ENCODE measurements around the gene DMXL2.
A peak's percentile ranks its signal among the peaks of the same experiment; 100 is the strongest.
"Not testable (repeated sequence)": the region's sequence is repeated elsewhere in the genome, so short reads cannot be mapped to it uniquely, and the experiment has no call there.

Gene DMXL2

GRCh38 chr15:51621155-51621765 is 1.3 kb downstream of the DMXL2 start:
- TF ChIP-seq, protein P1, sequence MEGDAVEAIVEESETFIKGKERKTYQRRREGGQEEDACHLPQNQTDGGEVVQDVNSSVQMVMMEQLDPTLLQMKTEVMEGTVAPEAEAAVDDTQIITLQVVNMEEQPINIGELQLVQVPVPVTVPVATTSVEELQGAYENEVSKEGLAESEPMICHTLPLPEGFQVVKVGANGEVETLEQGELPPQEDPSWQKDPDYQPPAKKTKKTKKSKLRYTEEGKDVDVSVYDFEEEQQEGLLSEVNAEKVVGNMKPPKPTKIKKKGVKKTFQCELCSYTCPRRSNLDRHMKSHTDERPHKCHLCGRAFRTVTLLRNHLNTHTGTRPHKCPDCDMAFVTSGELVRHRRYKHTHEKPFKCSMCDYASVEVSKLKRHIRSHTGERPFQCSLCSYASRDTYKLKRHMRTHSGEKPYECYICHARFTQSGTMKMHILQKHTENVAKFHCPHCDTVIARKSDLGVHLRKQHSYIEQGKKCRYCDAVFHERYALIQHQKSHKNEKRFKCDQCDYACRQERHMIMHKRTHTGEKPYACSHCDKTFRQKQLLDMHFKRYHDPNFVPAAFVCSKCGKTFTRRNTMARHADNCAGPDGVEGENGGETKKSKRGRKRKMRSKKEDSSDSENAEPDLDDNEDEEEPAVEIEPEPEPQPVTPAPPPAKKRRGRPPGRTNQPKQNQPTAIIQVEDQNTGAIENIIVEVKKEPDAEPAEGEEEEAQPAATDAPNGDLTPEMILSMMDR (conservative IDR thresholded peaks at IDR 0.05), result no peak
- H3K27ac ChIP-seq, result peak overlapping the region; percentile 89

- TF ChIP-seq, protein P1 (conservative IDR thresholded peaks at IDR 0.05), result no peak
- peak overlapping the region; percentile 89; the same call in 1 of the 2 replicates for H3K27ac ChIP-seq
These were observed 1.9 kb downstream of the DMXL2 start for GRCh38 chr15:51620641-51621040.

DNA sequence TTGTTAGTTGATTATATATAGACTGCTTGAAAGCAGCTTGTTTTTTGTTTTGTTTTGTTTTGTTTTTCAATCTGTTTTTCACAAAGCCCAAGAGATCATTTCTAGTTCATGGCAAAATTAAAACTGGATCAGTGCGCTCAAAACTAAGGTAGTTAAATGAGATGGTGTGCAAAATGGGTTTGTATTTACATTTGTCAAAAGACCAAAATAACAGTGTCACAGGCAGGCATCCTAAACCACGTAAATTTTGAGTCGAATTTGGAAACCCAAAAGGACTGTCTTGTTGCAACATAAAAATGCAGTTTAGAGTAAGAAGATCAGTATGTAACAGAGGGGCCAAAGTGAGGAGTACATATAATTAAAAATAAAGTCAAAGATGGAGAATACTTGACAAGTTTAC is 2.4 kb downstream of the DMXL2 start:
- TF ChIP-seq, protein P1 (conservative IDR thresholded peaks at IDR 0.05), result no peak

GRCh38 chr15:51619331-51620035 is 3.1 kb downstream of the DMXL2 start:
- no peak overlapping the region for H3K27ac ChIP-seq
- TF ChIP-seq, protein P1 (conservative IDR thresholded peaks at IDR 0.05), result no peak

More for the DNA sequence above, 2.4 kb downstream of the DMXL2 start:
- no peak overlapping the region for H3K27ac ChIP-seq

DNA sequence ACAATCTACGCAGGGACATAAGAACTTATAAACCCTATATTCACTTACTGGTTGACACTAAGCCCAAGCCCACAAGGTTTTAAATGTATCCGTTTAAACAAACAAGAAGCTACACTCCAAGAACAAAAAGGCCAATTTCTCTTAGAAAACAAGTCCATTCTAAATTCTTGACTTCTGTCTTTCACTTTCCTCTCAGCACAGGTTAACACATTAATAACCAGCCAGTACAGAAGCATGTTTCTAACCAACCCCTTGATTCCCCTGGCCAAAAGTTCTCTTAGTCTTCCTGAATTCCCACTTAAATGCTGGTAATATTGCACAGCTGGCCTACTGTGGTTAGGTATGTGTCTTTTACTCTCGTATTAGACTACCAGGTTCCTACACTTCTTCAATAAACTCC is 4.7 kb downstream of the DMXL2 start:
- TF ChIP-seq, protein P1 (conservative IDR thresholded peaks at IDR 0.05), result no peak
- H3K27ac ChIP-seq, result no peak overlapping the region

GRCh38 chr15:51613951-51614350 is 8.6 kb downstream of the DMXL2 start:
- TF ChIP-seq, protein P1 (conservative IDR thresholded peaks at IDR 0.05), result no peak
- no peak overlapping the region for H3K27ac ChIP-seq

GRCh38 chr15:51612669-51613068 is 9.9 kb downstream of the DMXL2 start:
- H3K27ac ChIP-seq, result not testable (repeated sequence)

DNA sequence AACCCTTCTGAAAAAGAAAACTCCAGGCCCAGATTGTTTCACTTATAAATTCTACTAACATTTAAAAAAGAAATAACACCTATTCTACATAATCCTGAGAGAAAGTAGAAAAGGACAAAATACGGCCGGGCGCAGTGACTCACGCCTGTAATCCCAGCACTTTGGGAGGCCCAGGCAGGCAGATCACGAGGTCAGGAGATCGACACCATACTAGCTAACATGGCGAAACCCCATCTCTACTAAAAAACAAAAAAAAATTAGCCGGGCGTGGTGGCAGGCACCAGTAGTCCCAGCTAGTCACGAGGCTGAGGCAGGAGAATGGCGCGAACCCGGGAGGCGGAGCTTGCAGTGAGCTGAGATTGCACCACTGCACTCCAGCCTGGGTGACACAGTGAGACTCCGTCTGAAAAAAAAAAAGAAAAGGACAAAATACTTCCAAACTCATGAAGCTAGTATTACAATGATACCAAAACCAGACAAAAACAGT is 19.1 kb downstream of the DMXL2 start:
- not testable (repeated sequence) for H3K27ac ChIP-seq

Data from VCaP (cell line).